Effector memory CD8-positive, alpha-beta T cell (primary cell): Measurements from ENCODE around the gene PSMG2.
"Not testable (repeated sequence)": the region's sequence is repeated elsewhere in the genome, so short reads cannot be mapped to it uniquely, and the experiment has no call there.

Experiments
- ATAC-seq: fragments of 150-1000 bp; cut with Tn5 transposase; replicated peaks from 2 replicates; pipeline ENCODE4 v1.10.0; 2021; ENCODE audit warnings: mild to moderate bottlenecking, moderate library complexity
- DNase-seq, 3 experiments: peaks; one replicate each; pipeline ENCODE4 v3.0.0; 2021
- H3K27ac Mint-ChIP-seq, 2 donors: one replicate each; pipeline ENCODE4 v1.8.0; 2022; ENCODE audit warnings: mild to moderate bottlenecking in 2 of 2, mixed read lengths in 2 of 2, moderate library complexity in 2 of 2
- H3K27me3 Mint-ChIP-seq, 2 donors: one replicate each; pipeline ENCODE4 v1.8.0; 2022; ENCODE audit warnings: mixed read lengths in 2 of 2
- H3K36me3 Mint-ChIP-seq: one replicate; pipeline ENCODE4 v1.8.0; 2022; ENCODE audit warnings: mild to moderate bottlenecking, moderate library complexity, mixed read lengths; ENCODE audit not compliant: insufficient read depth
- H3K4me1 Mint-ChIP-seq, 2 donors: one replicate each; pipeline ENCODE4 v1.8.0; 2022; ENCODE audit warnings: low read depth in 2 of 2, mixed read lengths in 2 of 2
- H3K4me3 Mint-ChIP-seq, 2 donors: one replicate each; pipeline ENCODE4 v1.8.0; 2022; ENCODE audit warnings: mild to moderate bottlenecking in 2 of 2, mixed read lengths in 2 of 2, moderate library complexity in 2 of 2
- H3K9me3 Mint-ChIP-seq, 2 donors: one replicate each; pipeline ENCODE4 v1.8.0; 2022; ENCODE audit warnings: mixed read lengths in 2 of 2

The PSMG2 gene

GRCh38 chr18:12758566-12758965 lies 55.7 kb downstream of the PSMG2 start:
- H3K36me3 Mint-ChIP-seq, DNase-seq, H3K9me3 Mint-ChIP-seq, H3K27ac Mint-ChIP-seq, H3K4me3 Mint-ChIP-seq, H3K4me1 Mint-ChIP-seq, H3K27me3 Mint-ChIP-seq, ATAC-seq: not testable (repeated sequence)

- Mint-ChIP-seq H3K4me3 (no peak overlapping the region), H3K27ac (no peak overlapping the region), H3K36me3 (peaks cover 3% of the 10 kb centered on the region), H3K9me3 (no peaks in the 10 kb centered on the region), H3K4me1 (peaks cover 0 to 2% of the 10 kb centered on the region in 2 donors), H3K27me3 (no peaks in the 10 kb centered on the region)
- DNase-seq: no peak
- no peak for ATAC-seq
Measured at GRCh38 chr18:12765126-12765525, 62.3 kb downstream of the PSMG2 start.

- Mint-ChIP-seq H3K36me3 (peaks cover 3% of the 10 kb centered on the region), H3K4me3 (no peak overlapping the region), H3K9me3 (no peaks in the 10 kb centered on the region), H3K4me1 (peaks cover 0 to 2% of the 10 kb centered on the region in 2 donors), H3K27me3 (no peaks in the 10 kb centered on the region), H3K27ac (no peak overlapping the region)
- DNase-seq (no peak), ATAC-seq (no peak)
Measured at GRCh38 chr18:12765586-12765985, 62.7 kb downstream of the PSMG2 start.

DNA sequence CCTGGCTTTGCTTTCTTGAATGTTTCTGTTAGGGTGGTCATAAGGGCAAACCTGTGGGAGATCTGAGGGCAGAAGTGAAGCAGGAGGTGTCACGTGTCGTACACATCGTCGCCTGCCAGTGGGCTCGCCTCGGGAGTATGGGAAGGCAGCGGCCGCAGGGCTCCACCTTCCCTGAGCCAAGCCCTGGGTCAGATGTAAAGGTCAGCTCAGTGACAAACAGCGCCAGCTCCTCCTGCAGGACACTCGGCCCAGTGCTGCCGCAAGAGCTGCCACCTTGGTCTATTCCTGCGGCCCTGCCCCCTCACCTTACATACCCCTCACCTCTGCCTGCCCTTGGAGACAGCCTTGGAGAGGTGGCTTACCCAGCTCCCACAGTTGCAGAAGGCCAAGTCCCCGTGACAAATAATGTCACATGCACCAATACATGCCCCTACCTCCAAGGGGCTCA lies 64.2 kb downstream of the PSMG2 start:
- H3K4me1 Mint-ChIP-seq: peaks cover 0 to 3% of the 10 kb centered on the region in 2 donors
- ATAC-seq (no peak), DNase-seq (no peak)
- H3K36me3 Mint-ChIP-seq: peaks cover 3% of the 10 kb centered on the region
- H3K4me3 Mint-ChIP-seq: no peak overlapping the region
- H3K9me3 Mint-ChIP-seq: no peaks in the 10 kb centered on the region
- H3K27ac Mint-ChIP-seq: no peak overlapping the region
- H3K27me3 Mint-ChIP-seq: no peaks in the 10 kb centered on the region

DNA sequence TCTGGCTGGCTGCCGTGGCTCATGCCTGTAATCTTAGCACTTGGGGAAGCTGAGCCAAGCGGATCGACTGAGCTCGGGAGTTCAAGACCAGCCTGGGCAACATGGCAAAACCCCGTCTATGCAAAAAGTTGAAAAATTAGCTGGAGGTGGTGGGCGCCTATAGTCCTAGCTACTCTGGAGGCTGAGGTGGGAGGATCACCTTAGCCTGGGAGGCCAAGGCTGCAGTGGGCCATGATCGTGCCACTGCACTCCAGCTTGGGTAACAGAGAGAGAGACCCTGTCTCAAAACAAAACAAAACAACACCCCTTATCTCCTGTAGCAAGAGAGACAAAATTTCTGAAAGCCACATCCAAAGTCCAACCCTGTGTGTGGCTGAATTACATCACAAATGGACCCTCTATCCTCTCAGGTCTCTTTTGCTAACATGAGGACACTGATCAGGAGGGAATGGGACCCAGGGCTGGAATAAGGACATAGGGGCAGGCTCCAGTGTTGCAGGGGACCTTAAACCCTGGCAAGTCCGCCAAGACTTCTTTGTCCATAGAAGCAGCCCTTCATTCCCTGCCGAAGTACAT lies 64.8 kb downstream of the PSMG2 start:
- no peak for DNase-seq

DNA sequence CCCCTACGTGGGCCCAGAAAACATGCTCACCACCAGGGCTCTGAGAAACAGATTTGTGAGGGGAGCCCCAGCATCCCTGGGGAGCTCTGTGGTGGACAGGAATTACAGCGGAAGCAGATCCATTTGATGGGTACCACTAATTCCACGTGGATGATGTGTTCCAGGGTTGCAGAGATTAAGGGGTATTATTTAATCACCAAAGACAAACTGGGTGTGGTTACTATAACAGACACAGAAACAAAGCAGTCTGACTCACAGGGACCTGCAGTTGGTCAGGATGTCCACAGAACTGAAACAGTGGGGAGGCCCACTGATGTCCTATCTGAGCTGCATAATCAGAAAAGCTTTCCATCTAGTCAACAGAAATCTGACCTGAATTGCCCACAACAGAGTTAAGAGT lies 65.8 kb downstream of the PSMG2 start:
- H3K4me3 Mint-ChIP-seq: no peak overlapping the region
- H3K27ac Mint-ChIP-seq: no peak overlapping the region
- ATAC-seq (no peak), DNase-seq (no peak)
- no peaks in the 10 kb centered on the region for H3K27me3 Mint-ChIP-seq
- no peaks in the 10 kb centered on the region for H3K9me3 Mint-ChIP-seq
- H3K36me3 Mint-ChIP-seq: peaks cover 3% of the 10 kb centered on the region
- H3K4me1 Mint-ChIP-seq: peaks cover 4 to 8% of the 10 kb centered on the region in 2 donors

More for the DNA sequence above, 64.8 kb downstream of the PSMG2 start:
- H3K36me3 Mint-ChIP-seq: peaks cover 3% of the 10 kb centered on the region
- no peak overlapping the region for H3K4me3 Mint-ChIP-seq
- no peaks in the 10 kb centered on the region for H3K27me3 Mint-ChIP-seq
- H3K9me3 Mint-ChIP-seq: no peaks in the 10 kb centered on the region
- H3K27ac Mint-ChIP-seq: no peak overlapping the region
- peaks cover 0 to 3% of the 10 kb centered on the region in 2 donors for H3K4me1 Mint-ChIP-seq
- ATAC-seq: no peak

- H3K27me3 Mint-ChIP-seq: no peaks in the 10 kb centered on the region
- H3K4me1 Mint-ChIP-seq: peaks cover 4 to 8% of the 10 kb centered on the region in 2 donors
- H3K27ac Mint-ChIP-seq: no peak overlapping the region
- no peak overlapping the region for H3K4me3 Mint-ChIP-seq
- DNase-seq (no peak), ATAC-seq (no peak)
- H3K9me3 Mint-ChIP-seq: no peaks in the 10 kb centered on the region
- H3K36me3 Mint-ChIP-seq: peaks cover 3% of the 10 kb centered on the region
Measured at GRCh38 chr18:12769136-12769535, 66.3 kb downstream of the PSMG2 start.

DNA sequence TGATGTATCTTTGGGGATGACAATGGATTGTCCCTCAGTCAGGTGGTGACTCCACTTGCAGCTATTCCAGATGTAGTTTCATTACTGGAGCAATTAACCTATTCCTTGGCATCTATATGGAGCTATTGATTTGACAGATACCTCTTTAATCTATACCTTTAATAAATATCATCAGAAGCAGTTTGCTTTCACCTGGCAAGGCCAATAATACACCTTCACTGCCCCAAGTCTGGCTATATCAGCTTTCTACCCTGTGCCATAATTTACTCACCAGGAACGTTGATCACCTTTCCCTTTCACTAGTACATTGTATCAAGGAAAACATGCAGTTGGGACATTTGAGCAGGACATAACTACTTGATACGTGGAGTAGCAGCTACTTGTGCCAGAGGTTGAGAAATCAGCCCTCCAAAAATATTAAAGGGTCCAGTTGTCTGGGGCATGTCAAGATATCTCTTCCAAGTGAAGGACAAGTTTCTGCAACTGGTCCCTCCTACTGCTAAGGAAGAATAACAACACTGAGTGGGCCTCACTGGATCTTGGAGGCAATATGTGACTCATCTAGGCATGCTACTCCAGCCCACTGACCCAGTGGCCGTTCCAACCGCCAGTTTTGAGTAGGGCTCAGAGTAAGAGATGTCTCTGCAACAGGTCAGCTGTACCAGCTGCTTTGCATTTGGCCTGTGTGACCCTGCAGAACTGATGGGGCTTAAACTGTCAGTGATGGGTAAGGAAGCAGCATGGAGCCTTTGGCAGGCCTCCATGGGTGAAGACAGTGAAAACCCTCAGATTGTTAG lies 67.0 kb downstream of the PSMG2 start:
- H3K36me3 Mint-ChIP-seq: peaks cover under 1% of the 10 kb centered on the region
- no peak overlapping the region for H3K4me3 Mint-ChIP-seq
- H3K27ac Mint-ChIP-seq: no peak overlapping the region
- H3K4me1 Mint-ChIP-seq: peaks cover 8 to 10% of the 10 kb centered on the region in 2 donors
- DNase-seq (no peak), ATAC-seq (no peak)
- no peaks in the 10 kb centered on the region for H3K9me3 Mint-ChIP-seq
- H3K27me3 Mint-ChIP-seq: no peaks in the 10 kb centered on the region

GRCh38 chr18:12770469-12771219 lies 67.8 kb downstream of the PSMG2 start:
- DNase-seq: no peak
- Mint-ChIP-seq H3K4me3 (no peak overlapping the region), H3K4me1 (peaks cover 12 to 14% of the 10 kb centered on the region in 2 donors), H3K9me3 (no peaks in the 10 kb centered on the region), H3K27me3 (no peaks in the 10 kb centered on the region), H3K36me3 (peaks cover 5% of the 10 kb centered on the region), H3K27ac (no peak overlapping the region)
- ATAC-seq: no peak

DNA sequence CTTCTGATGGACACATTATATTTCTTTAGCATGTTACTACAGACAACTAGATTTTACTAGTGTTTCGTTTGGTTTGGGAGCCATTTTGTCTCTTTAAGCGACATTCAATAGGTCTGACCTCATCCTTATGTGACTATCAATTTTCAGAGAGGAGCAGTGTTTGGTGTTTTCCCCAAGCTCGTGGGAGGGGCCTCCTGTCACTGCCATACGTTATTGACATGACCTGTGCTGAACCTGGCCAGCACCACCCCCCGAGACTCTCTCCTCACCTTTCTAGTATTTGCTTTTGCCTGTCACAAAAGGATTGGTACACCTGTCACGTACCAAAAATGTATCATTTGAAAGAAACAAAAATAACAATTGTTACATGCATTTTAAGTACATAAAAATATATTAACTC lies 69.3 kb downstream of the PSMG2 start:
- peaks cover 10% of the 10 kb centered on the region for H3K36me3 Mint-ChIP-seq
- no peak overlapping the region for H3K4me3 Mint-ChIP-seq
- H3K27ac Mint-ChIP-seq: no peak overlapping the region
- H3K9me3 Mint-ChIP-seq: peaks cover 0 to 2% of the 10 kb centered on the region in 2 donors
- DNase-seq (no peak), ATAC-seq (no peak)
- H3K27me3 Mint-ChIP-seq: no peaks in the 10 kb centered on the region
- peaks cover 12 to 16% of the 10 kb centered on the region in 2 donors for H3K4me1 Mint-ChIP-seq

DNA sequence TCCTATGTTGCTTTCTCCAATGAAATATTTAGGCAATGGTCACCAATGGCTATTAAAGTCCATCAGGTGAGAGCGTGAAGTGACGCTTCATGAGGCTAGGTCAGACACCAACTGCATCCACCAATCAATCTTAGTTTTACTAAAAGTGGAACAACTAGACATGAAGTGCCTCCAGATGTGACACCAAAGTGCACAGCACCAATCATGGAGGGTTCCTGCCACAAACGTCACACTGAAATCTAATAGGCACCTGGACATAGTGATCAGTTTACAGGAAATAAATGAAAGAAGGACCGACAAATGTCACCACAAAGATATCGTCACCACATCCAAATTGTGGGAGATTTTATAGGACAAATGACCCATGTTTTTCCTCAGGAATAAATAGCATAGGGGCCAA lies 70.5 kb downstream of the PSMG2 start:
- Mint-ChIP-seq H3K27me3 (no peaks in the 10 kb centered on the region), H3K36me3 (peaks cover 10% of the 10 kb centered on the region), H3K4me1 (peaks cover 12 to 16% of the 10 kb centered on the region in 2 donors), H3K9me3 (peaks cover 0 to 2% of the 10 kb centered on the region in 2 donors), H3K27ac (no peak overlapping the region), H3K4me3 (peak overlapping the region in 1 of 2 donors; percentile 45)
- ATAC-seq (no peak), DNase-seq (no peak)

DNA sequence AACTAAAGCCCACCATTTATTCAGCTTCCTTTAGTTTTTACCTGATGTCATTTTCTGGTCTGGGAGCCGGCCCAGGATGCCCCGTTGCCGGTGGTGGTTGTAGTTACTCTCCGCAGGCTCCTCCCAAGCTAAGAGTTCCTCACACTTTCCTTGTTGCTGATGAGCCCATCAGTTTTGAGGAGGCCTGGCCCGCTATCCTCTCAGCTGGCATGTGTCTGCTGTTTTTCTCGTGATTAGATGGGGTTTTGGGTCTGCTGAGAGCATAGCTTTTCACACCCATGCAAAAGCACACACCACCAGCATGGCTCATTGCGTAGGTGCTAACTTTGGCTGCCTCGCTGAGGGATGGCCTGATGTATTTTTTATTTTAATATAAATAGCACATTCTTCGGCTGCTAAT lies 72.1 kb downstream of the PSMG2 start:
- peak overlapping the region; percentile 82 to 88 for H3K4me3 Mint-ChIP-seq
- ATAC-seq: peak; percentile 74
- H3K9me3 Mint-ChIP-seq: peaks cover 0 to 2% of the 10 kb centered on the region in 2 donors
- H3K27ac Mint-ChIP-seq: peak overlapping the region; percentile 78 to 95
- peak in 1 of 3 experiments; percentile 35 for DNase-seq
- peaks cover 10% of the 10 kb centered on the region for H3K36me3 Mint-ChIP-seq
- H3K4me1 Mint-ChIP-seq: peaks cover 12 to 16% of the 10 kb centered on the region in 2 donors
- H3K27me3 Mint-ChIP-seq: no peaks in the 10 kb centered on the region
